ENCODE data around the gene ACTRT2. TPM values are rescaled to one million over a fixed set of nuclear protein-coding genes. Genes with fewer than 3 reads are reported as not detected.

Gene ACTRT2
- total RNA-seq, 1 experiment from 2014 or later: not detected

DNA sequence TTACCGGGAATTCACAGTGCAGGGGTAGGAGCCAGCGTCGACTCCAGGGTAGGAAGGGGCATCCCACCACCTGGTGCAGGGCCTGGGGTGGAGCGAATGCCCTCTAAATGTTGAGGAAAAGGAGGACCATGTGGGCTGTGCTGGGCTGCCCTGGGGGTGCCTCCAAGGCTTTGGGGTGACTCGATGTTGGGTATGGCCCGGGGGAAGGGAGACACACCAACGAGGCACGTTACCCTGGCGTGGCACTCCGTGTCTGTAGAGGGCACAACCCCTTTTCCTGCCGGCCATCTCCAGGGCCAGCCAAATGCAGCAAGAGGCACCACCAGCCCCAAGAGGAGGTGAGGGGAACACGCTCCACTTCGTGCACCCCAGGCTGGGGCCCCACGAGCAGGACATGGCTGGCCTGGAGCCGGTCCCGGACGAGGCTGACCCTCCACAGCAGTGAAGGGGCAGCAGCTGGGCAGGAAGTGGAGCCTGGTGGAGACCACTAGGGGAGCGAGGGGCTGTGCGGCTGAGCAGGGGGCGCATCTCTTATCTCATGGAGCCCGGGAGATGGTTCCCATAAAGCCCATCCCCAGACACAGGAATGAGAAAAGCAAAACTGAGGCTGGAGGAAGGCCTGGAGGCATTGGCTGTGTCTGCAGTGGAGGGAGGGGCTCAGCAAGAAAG, 11.2 kb downstream of the ACTRT2 start:
- Histone ChIP-seq H3K9ac (ENCODE audit: low read length) (no peak overlapping the region), H3K4me1 (ENCODE audit: insufficient read depth, low read length) (no peaks in the 10 kb centered on the region), H3K36me3 (ENCODE audit: low read depth, low read length) (no peaks in the 10 kb centered on the region), H2AFZ (ENCODE audit: low read length) (no peak overlapping the region), H3K79me2 (ENCODE audit: low read length) (no peaks in the 10 kb centered on the region), H3K9me3 (ENCODE audit: low read length) (no peaks in the 10 kb centered on the region), H3K4me3 (ENCODE audit: low read length) (no peak overlapping the region), H3K27ac (ENCODE audit: low read length) (no peak overlapping the region), H3K9me2 (replicated peaks; ENCODE audit: low read length) (no peaks in the 10 kb centered on the region), H3F3A (ENCODE audit: low read length, unreplicated experiment) (no peaks in the 10 kb centered on the region), H4K20me1 (ENCODE audit: low read length) (no peaks in the 10 kb centered on the region; the same call in 1 of the 2 replicates), H3K4me2 (ENCODE audit: low read length) (no peak overlapping the region), H3K27me3 (ENCODE audit: low read length) (peaks cover 99% of the 10 kb centered on the region)
- no peak for TF ChIP-seq CTCF (conservative IDR thresholded peaks at IDR 0.05; ENCODE audit: low read depth, low read length)
- TF ChIP-seq EZH2phosphoT487 (IDR thresholded peaks at IDR 0.05; ENCODE audit: borderline replicate concordance, low read length): no peak
- TF ChIP-seq EZH2 (IDR thresholded peaks at IDR 0.05; ENCODE audit: low read length, unreplicated experiment): no peak
- no peak for DNase-seq
- ChIA-PET POLR2A (ENCODE audit: unreplicated experiment) (no interaction called here), CTCF (no interaction called here)
- intact Hi-C loops (cut with micrococcal nuclease): no loop called here
- ATAC-seq: no peak
- BruUV-seq (replicated peaks): no TSS peak

- Histone ChIP-seq H4K20me1 (ENCODE audit: low read length) (no peaks in the 10 kb centered on the region; the same call in 1 of the 2 replicates), H3K79me2 (ENCODE audit: low read length) (no peaks in the 10 kb centered on the region), H3K27ac (ENCODE audit: low read length) (no peak overlapping the region), H2AFZ (ENCODE audit: low read length) (no peak overlapping the region), H3K9me2 (replicated peaks; ENCODE audit: low read length) (no peaks in the 10 kb centered on the region), H3K27me3 (ENCODE audit: low read length) (peaks cover 99% of the 10 kb centered on the region), H3K4me2 (ENCODE audit: low read length) (no peak overlapping the region), H3F3A (ENCODE audit: low read length, unreplicated experiment) (no peaks in the 10 kb centered on the region), H3K36me3 (ENCODE audit: low read depth, low read length) (no peaks in the 10 kb centered on the region), H3K4me1 (ENCODE audit: insufficient read depth, low read length) (no peaks in the 10 kb centered on the region), H3K9me3 (ENCODE audit: low read length) (no peaks in the 10 kb centered on the region), H3K4me3 (ENCODE audit: low read length) (no peak overlapping the region), H3K9ac (ENCODE audit: low read length) (no peak overlapping the region)
- intact Hi-C loops (cut with micrococcal nuclease): no loop called here
- CTCF ChIA-PET: no interaction called here
- DNase-seq (no peak), ATAC-seq (no peak)
- no TSS peak for BruUV-seq (replicated peaks)
- no peak for TF ChIP-seq CTCF (conservative IDR thresholded peaks at IDR 0.05; ENCODE audit: low read depth, low read length)
- TF ChIP-seq EZH2phosphoT487 (IDR thresholded peaks at IDR 0.05; ENCODE audit: borderline replicate concordance, low read length): no peak
- no peak for TF ChIP-seq EZH2 (IDR thresholded peaks at IDR 0.05; ENCODE audit: low read length, unreplicated experiment)
- POLR2A ChIA-PET (ENCODE audit: unreplicated experiment): no interaction called here
These were observed 11.9 kb downstream of the ACTRT2 start for GRCh38 chr1:3033040-3033789.

GRCh38 chr1:3033790-3034090, 12.5 kb downstream of the ACTRT2 start:
- BruUV-seq (replicated peaks): no TSS peak
- H3K9me3 ChIP-seq (ENCODE audit: low read length): no peaks in the 10 kb centered on the region

More at GRCh38 chr1:3033790-3034090, 12.5 kb downstream of the ACTRT2 start:
- intact Hi-C loops (cut with micrococcal nuclease): no loop called here
- no peak for ATAC-seq
- POLR2A ChIA-PET (ENCODE audit: unreplicated experiment): no interaction called here
- H3K4me1 ChIP-seq (ENCODE audit: insufficient read depth, low read length): no peaks in the 10 kb centered on the region
- no peaks in the 10 kb centered on the region for H3K36me3 ChIP-seq (ENCODE audit: low read depth, low read length)
- H3K4me2 ChIP-seq (ENCODE audit: low read length): no peak overlapping the region
- no peak overlapping the region for H3K9ac ChIP-seq (ENCODE audit: low read length)
- H2AFZ ChIP-seq (ENCODE audit: low read length): no peak overlapping the region
- no peaks in the 10 kb centered on the region for H3K9me2 ChIP-seq (replicated peaks; ENCODE audit: low read length)
- TF ChIP-seq EZH2phosphoT487 (IDR thresholded peaks at IDR 0.05; ENCODE audit: borderline replicate concordance, low read length) (no peak), CTCF (conservative IDR thresholded peaks at IDR 0.05; ENCODE audit: low read depth, low read length) (no peak), EZH2 (IDR thresholded peaks at IDR 0.05; ENCODE audit: low read length, unreplicated experiment) (no peak)
- peaks cover 99% of the 10 kb centered on the region for H3K27me3 ChIP-seq (ENCODE audit: low read length)
- H3K27ac ChIP-seq (ENCODE audit: low read length): no peak overlapping the region
- no peak for DNase-seq
- H3K79me2 ChIP-seq (ENCODE audit: low read length): no peaks in the 10 kb centered on the region
- no peaks in the 10 kb centered on the region for H3F3A ChIP-seq (ENCODE audit: low read length, unreplicated experiment)
- H4K20me1 ChIP-seq (ENCODE audit: low read length): no peaks in the 10 kb centered on the region; the same call in 1 of the 2 replicates
- CTCF ChIA-PET: no interaction called here
- H3K4me3 ChIP-seq (ENCODE audit: low read length): no peak overlapping the region

All from PC-3 (cell line).